Thyroid gland (tissue), 4 donors: Measurements from ENCODE around the gene TRPT1.

Experiments used
- CTCF ChIP-seq, 6 experiments: fragments of 200-600 bp in 3 of 6; fragments of 450-650 bp in 3 of 6; sonication (generic) in 3 of 6; IDR thresholded peaks; one replicate each; pipeline ENCODE4 v1.5.1; 2016 to 2019; ENCODE audit warnings: antibody characterized with exemption in 6 of 6, mild to moderate bottlenecking in 2 of 6, inconsistent platforms in 1 of 6, moderate library complexity in 1 of 6
- POLR2A ChIP-seq, 2 donors: fragments of 450-650 bp; IDR thresholded peaks; one replicate each; pipeline ENCODE4 v1.6.1; 2017; ENCODE audit warnings: antibody characterized with exemption in 2 of 2, mild to moderate bottlenecking in 2 of 2, moderate library complexity in 1 of 2

- TF ChIP-seq CTCF (IDR thresholded peaks at IDR 0.05) = no peak
- TF ChIP-seq POLR2A (IDR thresholded peaks at IDR 0.05) = no peak
Measured at GRCh38 chr11:64231546-64231945, 5.6 kb upstream of the TRPT1 start.
